Karpas-422 (cell line): ENCODE results near the gene SGCB. TPM values are rescaled to one million over a fixed set of nuclear protein-coding genes. Genes with fewer than 3 reads are reported as not detected.
A peak's percentile ranks its signal among the peaks of the same experiment; 100 is the strongest.
"Not testable (repeated sequence)": the region's sequence is repeated elsewhere in the genome, so short reads cannot be mapped to it uniquely, and the experiment has no call there.

Experiments used
- DNase-seq: peaks from one replicate; pipeline ENCODE4 v3.0.0-alpha.2; 2015
- H2AFZ ChIP-seq: fragments of 200-600 bp; sonication (generic); 2 replicates; pipeline ENCODE4 v1.6.1; 2014; ENCODE audit warnings: antibody characterized with exemption, low read length, mixed read lengths
- H3K27ac ChIP-seq: fragments of 200-600 bp; sonication (generic); 2 replicates; pipeline ENCODE4 v1.5.1; 2014; ENCODE audit warnings: mild to moderate bottlenecking, low read length, moderate library complexity
- H3K27me3 ChIP-seq: fragments of 200-600 bp; sonication (generic); 2 replicates; pipeline ENCODE4 v1.6.1; 2014; ENCODE audit warnings: low read length, mixed read lengths
- H3K36me3 ChIP-seq: fragments of 200-600 bp; sonication (generic); 2 replicates; pipeline ENCODE4 v1.6.1; 2014; ENCODE audit warnings: low read length, mixed read lengths; ENCODE audit not compliant: insufficient read depth
- H3K4me1 ChIP-seq: fragments of 200-600 bp; sonication (generic); 2 replicates; pipeline ENCODE4 v1.6.1; 2014; ENCODE audit warnings: mild to moderate bottlenecking, low read length, mixed read lengths
- H3K4me2 ChIP-seq: fragments of 200-600 bp; sonication (generic); 2 replicates; pipeline ENCODE4 v1.6.1; 2014; ENCODE audit warnings: low read length, low read depth, mild to moderate bottlenecking; ENCODE audit not compliant: poor library complexity, severe bottlenecking
- H3K4me3 ChIP-seq: fragments of 200-600 bp; sonication (generic); 2 replicates; pipeline ENCODE4 v1.5.1; 2014; ENCODE audit warnings: mild to moderate bottlenecking, antibody characterized with exemption, low read length, mixed read lengths
- H3K79me2 ChIP-seq: fragments of 200-600 bp; sonication (generic); 2 replicates; pipeline ENCODE4 v1.6.1; 2014; ENCODE audit warnings: mild to moderate bottlenecking, low read length, mixed read lengths
- H3K9ac ChIP-seq: fragments of 200-600 bp; sonication (generic); 2 replicates; pipeline ENCODE4 v1.6.0; 2014; ENCODE audit warnings: low read length
- H3K9me2 ChIP-seq: fragments of 200-600 bp; sonication (generic), shearing (Covaris generic); replicated peaks from 2 replicates; pipeline ENCODE4 v1.6.0; 2014; ENCODE audit warnings: mild to moderate bottlenecking, low read length, moderate library complexity; ENCODE audit not compliant: insufficient read depth
- H3K9me3 ChIP-seq: fragments of 300-700, 200-600 bp; sonication (generic); 2 replicates; pipeline ENCODE4 v1.6.1; 2014; ENCODE audit warnings: low read length, mixed read lengths
- H4K20me1 ChIP-seq: fragments of 200-600 bp; sonication (generic); 2 replicates; pipeline ENCODE4 v1.6.1; 2014; ENCODE audit warnings: mild to moderate bottlenecking, antibody characterized with exemption, low read length, low read depth; ENCODE audit not compliant: insufficient read depth
- total RNA-seq: library from RNA; depleted of rRNA; stranded (reverse); fragments of >200 nt; shearing (Covaris generic); gene quantifications from 2 replicates; pipeline ENCODE4 v1.2.3, GENCODE V29; 2014; ENCODE audit warnings: low replicate concordance; rRNA removed

The SGCB gene, protein sequence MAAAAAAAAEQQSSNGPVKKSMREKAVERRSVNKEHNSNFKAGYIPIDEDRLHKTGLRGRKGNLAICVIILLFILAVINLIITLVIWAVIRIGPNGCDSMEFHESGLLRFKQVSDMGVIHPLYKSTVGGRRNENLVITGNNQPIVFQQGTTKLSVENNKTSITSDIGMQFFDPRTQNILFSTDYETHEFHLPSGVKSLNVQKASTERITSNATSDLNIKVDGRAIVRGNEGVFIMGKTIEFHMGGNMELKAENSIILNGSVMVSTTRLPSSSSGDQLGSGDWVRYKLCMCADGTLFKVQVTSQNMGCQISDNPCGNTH
- 9.6 and 9.8 TPM in 2 replicates for total RNA-seq

DNA sequence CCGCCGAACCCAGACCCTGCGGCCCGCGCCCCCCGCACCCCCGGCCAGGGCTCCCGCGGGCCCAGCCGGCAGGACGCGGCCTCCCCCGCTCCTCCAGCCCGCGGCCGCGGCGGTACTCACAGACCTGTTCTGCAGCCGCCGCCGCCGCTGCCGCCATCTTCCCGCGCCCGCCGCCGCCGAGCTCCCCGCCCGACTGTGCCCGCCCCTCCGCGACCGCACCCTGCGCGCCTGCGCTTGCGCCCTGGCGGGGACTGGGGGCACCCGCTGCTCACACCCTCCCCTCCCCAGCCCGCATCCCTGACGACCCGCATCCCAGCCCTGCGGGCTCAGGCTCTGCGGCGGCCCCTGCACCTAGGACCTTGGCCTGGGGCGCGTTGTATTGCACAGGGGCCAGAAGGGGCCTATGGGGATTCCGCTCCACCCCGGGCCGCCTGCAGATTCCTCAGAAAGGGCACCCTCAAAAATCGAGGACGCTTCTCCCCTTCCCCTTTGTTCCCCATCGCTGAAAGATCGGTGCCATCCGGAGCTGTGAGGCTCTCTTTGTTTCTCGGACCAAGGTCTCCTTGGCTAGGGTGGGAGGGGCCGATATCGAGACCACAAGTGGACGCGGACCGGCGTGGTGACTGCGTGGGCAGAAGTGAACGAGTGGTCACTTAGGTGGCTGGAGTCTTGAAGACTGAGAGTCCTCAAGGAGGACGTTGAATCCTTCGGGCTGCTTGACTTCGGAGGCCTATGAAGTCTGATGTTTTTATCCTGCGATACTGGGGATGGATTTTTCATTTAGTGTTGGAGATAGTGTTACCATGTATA, at the start of gene SGCB:
SGCB (minus strand) TSS at position 197 of the 810 bp plus-strand sequence; CDS start at position 157, 40 bp downstream.
- Histone ChIP-seq H3K4me1 (peaks cover 33% of the 10 kb centered on the region), H3K9ac (peak within 1 kb of the TSS; percentile 80), H2AFZ (peak within 1 kb of the TSS; percentile 95), H3K9me2 (no peaks in the 10 kb centered on the region), H3K4me3 (peak within 1 kb of the TSS; percentile 73), H3K9me3 (no peaks in the 10 kb centered on the region), H3K4me2 (peak within 1 kb of the TSS; percentile 97), H4K20me1 (no peaks in the 10 kb centered on the region), H3K36me3 (no peaks in the 10 kb centered on the region), H3K27me3 (0 out of 2 replicates have a peak, but pooled peaks cover 3% of the 10 kb centered on the region), H3K79me2 (peaks cover 41% of the 10 kb centered on the region), H3K27ac (peak within 1 kb of the TSS; percentile 67)
- peak; percentile 88 for DNase-seq

DNA sequence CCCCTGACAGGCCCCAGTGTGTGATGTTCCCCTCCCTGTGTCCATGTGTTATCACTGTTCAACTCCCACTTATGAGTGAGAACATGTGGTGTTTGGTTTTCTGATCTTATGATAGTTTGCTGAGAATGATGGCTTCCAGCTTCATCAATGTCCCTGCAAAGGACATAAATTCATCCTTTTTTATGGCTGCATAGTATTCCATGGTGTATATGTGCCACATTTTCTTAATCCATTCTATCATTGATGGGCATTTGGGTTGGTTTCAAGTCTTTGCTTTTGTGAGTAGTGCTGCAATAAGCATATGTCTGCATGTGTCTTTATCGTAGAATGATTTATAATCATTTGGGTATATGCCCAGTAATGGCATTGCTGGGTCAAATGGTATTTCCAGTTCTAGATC, 48.3 kb upstream of the SGCB start:
- not testable (repeated sequence) for H3K9me2 ChIP-seq, H3K9me3 ChIP-seq, H3K27me3 ChIP-seq, H3K27ac ChIP-seq, H4K20me1 ChIP-seq, H3K4me2 ChIP-seq, H3K79me2 ChIP-seq, H3K9ac ChIP-seq, H3K36me3 ChIP-seq, DNase-seq, H2AFZ ChIP-seq, H3K4me1 ChIP-seq, H3K4me3 ChIP-seq

DNA sequence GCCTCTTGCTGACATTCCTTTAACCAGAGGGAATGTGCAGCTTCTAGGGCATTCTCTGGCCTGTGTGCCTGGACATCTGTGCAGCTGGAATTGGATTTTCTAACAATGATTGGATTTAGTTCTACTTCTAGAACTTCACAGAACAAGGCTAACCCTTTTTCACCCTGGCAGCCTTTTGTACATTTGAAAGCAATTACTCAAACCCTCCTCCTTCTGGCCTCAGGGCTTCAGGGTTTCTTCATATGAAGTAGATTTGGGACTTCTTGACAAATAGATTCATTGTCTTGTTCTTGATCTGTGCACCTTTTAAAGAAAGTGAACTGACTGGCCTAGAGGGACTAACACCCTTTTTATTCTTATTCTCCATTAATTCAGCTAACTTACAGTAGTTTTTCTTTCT, 43.1 kb upstream of the SGCB start:
- peak; percentile 33 for DNase-seq
- H3K4me2 ChIP-seq = no peak overlapping the region
- no peak overlapping the region for H3K4me3 ChIP-seq
- no peaks in the 10 kb centered on the region for H3K36me3 ChIP-seq
- no peak overlapping the region for H3K27ac ChIP-seq
- no peaks in the 10 kb centered on the region for H3K27me3 ChIP-seq
- H3K9ac ChIP-seq = no peak overlapping the region
- H3K79me2 ChIP-seq = no peaks in the 10 kb centered on the region
- no peak overlapping the region for H2AFZ ChIP-seq
- no peaks in the 10 kb centered on the region for H3K9me2 ChIP-seq
- H4K20me1 ChIP-seq = no peaks in the 10 kb centered on the region
- H3K4me1 ChIP-seq = no peaks in the 10 kb centered on the region
- H3K9me3 ChIP-seq = no peaks in the 10 kb centered on the region

DNA sequence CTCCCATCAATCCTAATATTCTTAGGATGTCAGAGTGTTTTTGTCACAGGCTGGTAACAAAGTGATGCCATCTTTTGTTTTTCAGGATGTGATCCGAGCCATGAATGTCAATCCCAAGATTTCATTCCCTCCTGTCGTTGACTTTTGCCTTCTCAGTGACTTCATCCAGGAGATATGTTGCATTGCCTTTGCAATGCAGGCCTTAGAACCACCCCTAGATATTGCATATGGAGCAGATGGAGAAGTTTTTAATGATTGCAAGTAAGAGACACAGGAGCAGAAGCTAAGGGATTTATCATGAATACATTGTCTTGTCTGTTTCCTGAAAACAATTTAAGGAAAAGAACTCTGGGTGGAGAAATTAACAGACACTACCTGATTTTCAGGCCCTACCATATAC, 41.6 kb upstream of the SGCB start:
- Histone ChIP-seq H3K4me2 (no peak overlapping the region), H3K9me2 (no peaks in the 10 kb centered on the region), H3K4me3 (no peak overlapping the region), H4K20me1 (no peaks in the 10 kb centered on the region), H3K9ac (no peak overlapping the region), H3K9me3 (no peaks in the 10 kb centered on the region), H3K36me3 (no peaks in the 10 kb centered on the region), H3K4me1 (no peaks in the 10 kb centered on the region), H2AFZ (no peak overlapping the region), H3K27ac (no peak overlapping the region), H3K27me3 (no peaks in the 10 kb centered on the region), H3K79me2 (no peaks in the 10 kb centered on the region)
- DNase-seq = no peak

DNA sequence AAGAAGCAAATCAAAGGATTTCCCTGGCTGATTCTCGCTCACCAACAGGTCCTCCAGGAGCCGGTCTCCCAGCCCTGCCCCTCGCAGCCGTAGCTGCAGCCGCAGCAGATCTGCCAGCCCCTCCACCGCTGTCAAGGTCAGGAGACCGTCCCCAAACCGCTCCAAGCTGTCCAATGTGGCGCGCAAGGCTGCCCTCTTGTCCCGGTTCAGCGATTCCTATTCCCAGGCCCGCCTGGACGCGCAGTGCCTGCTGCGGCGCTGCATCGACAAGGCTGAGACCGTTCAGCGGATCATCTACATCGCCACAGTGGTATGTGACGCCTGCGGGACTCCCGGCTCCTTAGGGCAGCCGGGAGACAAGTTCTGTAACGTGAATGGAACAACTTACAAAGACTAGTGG, 38.6 kb upstream of the SGCB start:
- no peak overlapping the region for H3K4me2 ChIP-seq
- no peak for DNase-seq
- no peaks in the 10 kb centered on the region for H3K4me1 ChIP-seq
- H3K27ac ChIP-seq = no peak overlapping the region
- H3K9ac ChIP-seq = no peak overlapping the region
- H2AFZ ChIP-seq = no peak overlapping the region
- H3K27me3 ChIP-seq = no peaks in the 10 kb centered on the region
- H3K4me3 ChIP-seq = no peak overlapping the region
- no peaks in the 10 kb centered on the region for H3K9me2 ChIP-seq
- H3K36me3 ChIP-seq = no peaks in the 10 kb centered on the region
- no peaks in the 10 kb centered on the region for H3K79me2 ChIP-seq
- H3K9me3 ChIP-seq = no peaks in the 10 kb centered on the region
- H4K20me1 ChIP-seq = no peaks in the 10 kb centered on the region

DNA sequence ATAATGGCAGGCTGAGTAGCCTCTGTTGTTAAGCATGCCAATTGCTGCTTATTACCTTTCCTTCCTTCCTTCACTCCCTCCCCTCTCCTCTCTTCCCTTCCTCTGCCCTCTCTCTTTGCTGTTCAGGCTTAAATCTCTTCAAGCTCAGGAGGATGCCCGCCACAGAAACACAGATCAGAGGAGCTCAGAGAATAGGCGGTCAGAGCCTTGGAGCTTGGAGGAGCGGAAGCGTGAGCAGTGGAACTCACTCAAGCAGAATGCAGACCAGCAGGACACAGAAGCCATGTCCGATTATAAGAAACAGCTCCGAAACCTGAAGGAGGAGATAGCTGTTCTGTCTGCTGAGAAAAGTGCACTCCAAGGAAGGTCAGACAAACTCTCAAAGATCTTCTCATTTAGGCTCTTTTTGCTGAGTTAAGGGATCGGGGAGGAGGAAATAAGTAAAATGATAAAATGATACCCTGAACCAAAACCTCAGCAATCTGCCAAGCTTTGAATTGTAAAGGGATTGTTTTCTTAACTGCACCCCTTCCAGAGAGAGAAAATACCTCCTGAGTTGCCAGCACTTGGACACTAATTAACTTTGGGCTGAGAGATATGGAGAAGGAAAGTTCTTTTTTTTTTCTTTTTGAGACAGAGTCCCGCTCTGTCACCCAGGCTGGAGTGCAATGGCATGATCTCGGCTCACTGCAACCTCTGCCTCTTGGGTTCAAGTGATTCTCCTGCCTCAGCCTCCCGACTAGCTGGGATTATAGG, 33.9 kb upstream of the SGCB start:
- Histone ChIP-seq H3K27me3 (no peaks in the 10 kb centered on the region), H3K4me3 (no peak overlapping the region), H3K79me2 (no peaks in the 10 kb centered on the region), H3K4me1 (no peaks in the 10 kb centered on the region), H3K36me3 (no peaks in the 10 kb centered on the region), H3K9me2 (no peaks in the 10 kb centered on the region), H3K27ac (no peak overlapping the region), H2AFZ (no peak overlapping the region), H3K9me3 (no peaks in the 10 kb centered on the region), H3K4me2 (no peak overlapping the region), H4K20me1 (no peaks in the 10 kb centered on the region), H3K9ac (no peak overlapping the region)
- no peak for DNase-seq

DNA sequence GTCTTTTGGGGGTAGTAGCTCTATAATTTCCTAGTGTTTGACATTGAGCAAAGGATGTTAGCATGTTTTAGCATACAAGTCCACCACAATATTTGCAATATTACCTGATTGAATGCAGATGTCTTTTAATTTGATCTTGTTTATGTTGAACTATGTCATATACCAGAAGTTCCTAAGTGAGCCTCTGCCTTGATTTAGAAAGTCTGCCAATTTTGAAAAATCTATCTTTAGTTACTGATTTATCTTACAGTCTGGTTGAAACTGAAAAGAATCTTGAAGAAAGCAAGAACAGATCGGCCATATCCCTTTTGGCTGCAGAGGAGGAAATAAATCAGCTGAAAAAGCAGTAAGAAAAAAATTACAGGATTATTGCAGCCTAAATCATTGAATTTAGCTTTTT, 31.5 kb upstream of the SGCB start:
- no peaks in the 10 kb centered on the region for H4K20me1 ChIP-seq
- H2AFZ ChIP-seq = no peak overlapping the region
- no peak overlapping the region for H3K4me2 ChIP-seq
- no peak for DNase-seq
- H3K27me3 ChIP-seq = no peaks in the 10 kb centered on the region
- no peak overlapping the region for H3K4me3 ChIP-seq
- no peaks in the 10 kb centered on the region for H3K4me1 ChIP-seq
- H3K36me3 ChIP-seq = no peaks in the 10 kb centered on the region
- no peaks in the 10 kb centered on the region for H3K79me2 ChIP-seq
- H3K9me2 ChIP-seq = no peaks in the 10 kb centered on the region
- H3K27ac ChIP-seq = no peak overlapping the region
- H3K9me3 ChIP-seq = no peaks in the 10 kb centered on the region
- no peak overlapping the region for H3K9ac ChIP-seq

DNA sequence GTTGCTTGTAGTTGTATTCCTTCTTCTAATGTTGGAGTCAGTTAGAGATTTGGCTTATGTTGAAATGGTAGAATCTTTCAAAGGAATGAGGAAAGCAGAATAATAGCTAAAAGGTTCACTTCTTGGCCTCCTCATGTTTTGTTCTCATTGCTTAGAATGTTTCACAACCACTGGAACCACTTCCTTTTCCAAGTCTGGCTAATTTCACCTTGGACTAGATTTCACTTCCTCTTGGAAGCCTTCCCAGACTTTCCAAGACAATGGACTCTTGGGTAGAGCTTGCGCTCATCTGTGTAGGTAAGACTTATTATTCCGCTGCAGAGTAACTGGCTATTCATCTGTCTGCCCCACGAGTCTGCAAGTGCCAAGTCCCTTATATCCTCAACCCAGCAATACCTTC, 21.3 kb upstream of the SGCB start:
- H3K36me3 ChIP-seq = no peaks in the 10 kb centered on the region

More for the DNA sequence above, 21.3 kb upstream of the SGCB start:
- Histone ChIP-seq H3K79me2 (no peaks in the 10 kb centered on the region), H3K4me3 (no peak overlapping the region), H3K9me2 (no peaks in the 10 kb centered on the region), H3K4me1 (no peaks in the 10 kb centered on the region), H3K4me2 (no peak overlapping the region), H3K27me3 (no peaks in the 10 kb centered on the region), H2AFZ (no peak overlapping the region), H4K20me1 (no peaks in the 10 kb centered on the region), H3K9ac (no peak overlapping the region), H3K27ac (no peak overlapping the region), H3K9me3 (no peaks in the 10 kb centered on the region)
- no peak for DNase-seq
